D721Med (cell line): ENCODE results near the gene TTC24.

Experiments used
- DNase-seq: peaks from one replicate; pipeline ENCODE4 v3.0.0; 2011; ENCODE audit warnings: low spot score; ENCODE audit not compliant: insufficient read length
- FAIRE-seq: peaks from 2 replicates; lab custom pipeline; 2011; peaks lifted over from hg19 to GRCh38; lab: Jason Lieb, UNC
- TF ChIP-seq, protein P1 (sequence below): IDR thresholded peaks from 2 replicates; pipeline ENCODE4 v1.5.1; 2012; ENCODE audit warnings: mild to moderate bottlenecking, control low read depth; ENCODE audit not compliant: insufficient read depth; ENCODE audit errors: missing control alignments

Gene TTC24

DNA sequence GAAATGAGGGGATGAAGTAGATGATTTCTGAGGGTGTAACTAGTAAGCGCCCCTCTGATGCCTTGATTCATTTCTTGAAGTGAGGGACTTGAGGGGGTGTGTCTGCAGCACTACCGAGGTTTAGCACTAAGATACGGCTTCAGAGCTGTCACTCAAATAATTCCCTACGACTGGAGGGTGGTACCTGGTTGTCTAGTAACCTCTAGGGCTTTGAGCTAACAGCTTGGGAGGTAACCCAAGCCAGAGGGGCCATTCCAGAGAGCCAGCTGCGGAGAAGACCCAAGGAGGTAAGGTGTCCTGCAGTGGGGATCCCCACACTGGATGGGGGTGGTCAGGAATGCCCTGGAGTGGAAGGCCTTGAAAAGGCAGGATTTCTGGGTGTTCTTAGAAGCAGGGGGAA, at the start of gene TTC24:
TSS of gene TTC24 (plus strand) at position 252 of the 400 bp plus-strand sequence. CDS start 1,642 bp downstream, outside the sequence.
- TF ChIP-seq, protein P1, sequence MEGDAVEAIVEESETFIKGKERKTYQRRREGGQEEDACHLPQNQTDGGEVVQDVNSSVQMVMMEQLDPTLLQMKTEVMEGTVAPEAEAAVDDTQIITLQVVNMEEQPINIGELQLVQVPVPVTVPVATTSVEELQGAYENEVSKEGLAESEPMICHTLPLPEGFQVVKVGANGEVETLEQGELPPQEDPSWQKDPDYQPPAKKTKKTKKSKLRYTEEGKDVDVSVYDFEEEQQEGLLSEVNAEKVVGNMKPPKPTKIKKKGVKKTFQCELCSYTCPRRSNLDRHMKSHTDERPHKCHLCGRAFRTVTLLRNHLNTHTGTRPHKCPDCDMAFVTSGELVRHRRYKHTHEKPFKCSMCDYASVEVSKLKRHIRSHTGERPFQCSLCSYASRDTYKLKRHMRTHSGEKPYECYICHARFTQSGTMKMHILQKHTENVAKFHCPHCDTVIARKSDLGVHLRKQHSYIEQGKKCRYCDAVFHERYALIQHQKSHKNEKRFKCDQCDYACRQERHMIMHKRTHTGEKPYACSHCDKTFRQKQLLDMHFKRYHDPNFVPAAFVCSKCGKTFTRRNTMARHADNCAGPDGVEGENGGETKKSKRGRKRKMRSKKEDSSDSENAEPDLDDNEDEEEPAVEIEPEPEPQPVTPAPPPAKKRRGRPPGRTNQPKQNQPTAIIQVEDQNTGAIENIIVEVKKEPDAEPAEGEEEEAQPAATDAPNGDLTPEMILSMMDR, result no peak
- FAIRE-seq, result no peak
- DNase-seq, result no peak

DNA sequence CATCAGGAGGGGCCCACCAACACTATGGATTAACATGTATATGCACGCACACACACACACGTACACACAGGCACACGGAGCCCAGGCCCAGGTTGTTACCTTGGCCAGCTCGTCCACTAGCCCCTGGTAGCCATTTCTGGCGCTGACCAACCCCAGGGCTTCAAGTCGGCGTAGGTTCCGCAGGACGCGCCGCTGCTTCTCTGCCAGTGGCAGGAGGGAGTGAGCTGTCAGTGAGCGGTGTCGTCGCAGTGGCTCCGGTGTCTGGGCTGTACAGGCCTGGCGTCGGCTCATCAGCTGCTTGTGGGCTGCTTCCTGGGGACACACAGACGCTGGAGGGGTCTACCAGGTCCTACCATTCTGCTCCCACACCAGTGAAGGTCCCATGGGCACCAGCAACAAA, 49.5 kb upstream of the TTC24 start:
- TF ChIP-seq, protein P1, result no peak
- DNase-seq (no peak), FAIRE-seq (no peak)

DNA sequence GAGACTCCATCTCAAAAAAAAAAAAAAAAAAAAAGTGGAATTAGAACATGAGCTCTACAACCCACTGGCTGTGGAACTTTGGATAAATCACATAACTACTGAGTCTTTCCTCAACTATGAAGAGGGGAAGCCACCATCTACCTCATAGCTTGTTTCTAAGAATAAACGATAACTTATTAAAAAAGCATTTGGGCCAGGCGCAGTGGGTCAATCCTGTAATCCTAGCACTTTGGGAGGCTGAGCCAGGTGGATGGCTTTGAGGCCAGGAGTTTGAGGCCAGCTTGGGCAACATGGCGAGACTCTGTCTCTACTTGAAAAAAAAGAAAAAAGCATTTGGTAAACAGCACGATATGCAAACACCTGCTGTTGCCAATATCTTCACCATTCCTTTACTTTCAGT, 47.1 kb upstream of the TTC24 start:
- no peak for FAIRE-seq
- no peak for DNase-seq
- TF ChIP-seq, protein P1, result no peak

DNA sequence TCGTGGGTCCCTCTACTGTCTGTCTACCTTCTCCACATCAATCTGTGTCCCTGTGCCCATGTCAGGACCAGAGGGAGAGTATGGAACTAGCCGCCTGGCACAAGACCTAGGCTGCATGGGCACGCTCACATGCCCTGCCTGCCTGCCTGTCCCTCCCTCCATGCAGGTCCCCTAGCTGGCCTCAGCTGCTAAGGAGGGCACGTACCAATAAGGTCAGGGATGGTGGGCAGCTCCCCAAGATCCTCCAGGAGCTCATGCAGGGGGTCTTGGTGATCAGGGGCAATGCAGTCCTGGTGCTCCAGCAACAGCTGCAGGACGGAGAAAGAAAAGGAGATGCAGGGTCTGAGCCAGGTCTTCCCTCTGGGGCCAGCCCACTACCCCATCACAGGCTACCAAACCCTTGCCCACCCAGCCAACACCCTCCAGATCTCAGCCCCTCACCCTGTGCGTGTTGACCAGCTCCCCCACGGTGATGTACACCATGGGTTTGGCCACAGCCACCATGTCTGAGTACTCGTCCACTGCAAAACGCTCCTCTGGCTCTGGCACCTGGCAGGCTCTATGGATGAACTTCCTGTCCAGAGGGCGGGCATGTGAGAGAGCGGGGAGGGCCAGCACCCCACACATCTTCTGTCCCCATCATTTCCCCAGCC, 45.8 kb upstream of the TTC24 start:
- DNase-seq, result no peak
- TF ChIP-seq, protein P1, result no peak
- FAIRE-seq, result no peak

DNA sequence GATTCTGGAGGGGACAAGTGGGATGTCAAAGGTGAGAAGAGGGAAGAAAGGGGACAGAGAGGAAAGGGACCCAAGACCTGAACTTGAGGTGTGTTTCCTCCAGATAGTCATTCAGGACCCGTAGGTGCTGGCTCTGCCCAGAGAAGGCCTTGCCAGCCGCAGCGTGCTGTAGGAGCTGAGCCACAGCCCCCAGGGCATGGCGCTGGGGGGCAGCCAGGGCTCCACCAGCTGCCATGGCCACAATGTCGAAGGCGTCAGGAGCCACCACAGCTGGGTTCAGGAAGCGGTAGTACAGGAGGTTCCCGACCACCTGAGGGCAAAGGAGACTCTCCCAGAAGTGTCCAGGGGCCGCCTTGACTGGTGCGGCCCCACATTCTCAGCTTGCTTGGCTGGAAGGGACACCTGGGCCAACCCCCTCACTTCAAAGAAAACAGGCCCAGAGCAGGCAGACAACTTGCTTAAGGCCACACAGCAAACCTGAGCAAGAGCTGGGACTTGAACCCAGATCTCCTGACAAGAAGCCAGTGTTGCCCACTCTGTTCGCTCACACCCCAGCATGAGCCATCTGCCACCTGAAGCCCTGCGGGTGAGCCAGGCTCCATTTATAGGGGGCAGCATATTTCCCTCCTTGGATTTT, 45.0 kb upstream of the TTC24 start:
- FAIRE-seq (no peak), DNase-seq (no peak)
- TF ChIP-seq, protein P1, result no peak

DNA sequence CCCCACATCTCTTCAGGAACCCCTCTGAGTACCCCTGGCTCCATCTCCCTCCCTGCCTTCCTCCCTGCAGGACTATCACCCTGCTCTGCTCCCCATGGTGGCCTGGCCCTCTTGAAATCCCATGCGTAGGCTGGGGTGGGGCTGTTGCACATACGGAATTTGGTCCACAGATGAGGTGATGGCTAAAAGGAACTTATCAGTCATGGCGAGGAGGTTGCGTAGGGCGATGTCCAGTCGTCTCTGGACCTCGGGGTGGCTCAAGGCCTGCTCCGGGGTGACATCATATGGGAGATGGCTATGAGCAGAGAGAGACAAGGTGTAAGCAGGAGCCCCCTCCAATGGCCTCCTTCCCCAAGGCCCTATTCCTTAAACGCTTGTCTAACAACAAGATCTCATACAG, 42.5 kb upstream of the TTC24 start:
- no peak for DNase-seq
- FAIRE-seq, result no peak
- TF ChIP-seq, protein P1, result no peak
